Liver (tissue), 9 donors: Measurements from ENCODE around the gene SIRT1. TPM values are rescaled to one million over a fixed set of nuclear protein-coding genes. Genes with fewer than 3 reads are reported as not detected.

Experiments
- DNase-seq: peaks from one replicate; pipeline ENCODE4 v3.0.0-alpha.2; 2017; ENCODE audit warnings: low spot score
- H3K27ac ChIP-seq, 2 donors: one replicate each; pipeline ENCODE4 v1.7.0; 2013; ENCODE audit warnings: inconsistent platforms in 2 of 2, low read length in 2 of 2, control low read depth in 1 of 2, low read depth in 1 of 2, mild to moderate bottlenecking in 1 of 2
- H3K27me3 ChIP-seq, 4 donors: one replicate each; pipeline versions ENCODE4 v1.6.1 to v1.7.0; 2013; ENCODE audit warnings: low read length in 3 of 4, inconsistent platforms in 1 of 4, mild to moderate bottlenecking in 1 of 4, moderate library complexity in 1 of 4; ENCODE audit not compliant: control insufficient read depth in 4 of 4, insufficient read depth in 4 of 4
- H3K36me3 ChIP-seq, 4 donors: one replicate each; pipeline versions ENCODE4 v1.6.1 to v1.7.0; 2013; ENCODE audit warnings: low read length in 3 of 4, mild to moderate bottlenecking in 3 of 4, low read depth in 1 of 4, moderate library complexity in 1 of 4; ENCODE audit not compliant: control insufficient read depth in 4 of 4, insufficient read depth in 3 of 4
- H3K4me1 ChIP-seq, 4 donors: one replicate each; pipeline versions ENCODE4 v1.6.1 to v1.7.0; 2013; ENCODE audit warnings: low read length in 3 of 4, mild to moderate bottlenecking in 3 of 4, moderate library complexity in 1 of 4; ENCODE audit not compliant: control insufficient read depth in 4 of 4, insufficient read depth in 4 of 4
- H3K4me3 ChIP-seq, 3 donors: one replicate each; pipeline versions ENCODE4 v1.6.1 to v1.7.0; 2013; ENCODE audit warnings: low read length in 3 of 3, control low read depth in 1 of 3, low read depth in 1 of 3, mild to moderate bottlenecking in 1 of 3
- H3K9ac ChIP-seq, 2 donors: one replicate each; pipeline ENCODE4 v1.7.0; 2013; ENCODE audit warnings: low read length in 2 of 2, mild to moderate bottlenecking in 2 of 2, moderate library complexity in 2 of 2, control low read depth in 1 of 2, low read depth in 1 of 2
- H3K9me3 ChIP-seq, 4 donors: one replicate each; pipeline versions ENCODE4 v1.6.1 to v1.7.0; 2013; ENCODE audit warnings: low read length in 3 of 4; ENCODE audit not compliant: control insufficient read depth in 4 of 4
- EGR1 ChIP-seq, 2 donors: IDR thresholded peaks; 2 replicates each; pipeline ENCODE4 v1.6.1; 2016 to 2018; ENCODE audit warnings: antibody characterized with exemption in 2 of 2, low read depth in 2 of 2
- FOXA1 ChIP-seq: IDR thresholded peaks from 2 replicates; pipeline ENCODE4 v1.6.1; 2016; ENCODE audit warnings: antibody characterized with exemption
- FOXA2 ChIP-seq: IDR thresholded peaks from 2 replicates; pipeline ENCODE4 v1.6.1; 2016; ENCODE audit warnings: antibody characterized with exemption
- GABPA ChIP-seq, 2 donors: IDR thresholded peaks in 1 of 2; conservative IDR thresholded peaks in 1 of 2; 2 replicates each; pipeline ENCODE4 v1.6.1; 2016; ENCODE audit warnings: antibody characterized with exemption in 2 of 2, mild to moderate bottlenecking in 1 of 2, moderate library complexity in 1 of 2
- HNF4A ChIP-seq, 2 donors: conservative IDR thresholded peaks; 2 replicates each; pipeline ENCODE4 v1.6.1; 2016; ENCODE audit warnings: antibody characterized with exemption in 2 of 2, mild to moderate bottlenecking in 2 of 2
- HNF4G ChIP-seq: IDR thresholded peaks from 2 replicates; pipeline ENCODE4 v1.6.1; 2016; ENCODE audit warnings: antibody characterized with exemption
- JUND ChIP-seq, 2 donors: IDR thresholded peaks; 2 replicates each; pipeline ENCODE4 v1.6.1; 2016; ENCODE audit warnings: antibody characterized with exemption in 2 of 2
- NR2F2 ChIP-seq: IDR thresholded peaks from 2 replicates; pipeline ENCODE4 v1.6.1; 2016; ENCODE audit warnings: antibody characterized with exemption
- RAD21 ChIP-seq, 2 donors: IDR thresholded peaks; 2 replicates each; pipeline ENCODE4 v1.6.1; 2016; ENCODE audit warnings: antibody characterized with exemption in 2 of 2, mild to moderate bottlenecking in 2 of 2
- RXRA ChIP-seq, 2 donors: IDR thresholded peaks; 2 replicates each; pipeline ENCODE4 v1.6.1; 2017 to 2018; ENCODE audit warnings: antibody characterized with exemption in 2 of 2, mild to moderate bottlenecking in 1 of 2
- SP1 ChIP-seq: IDR thresholded peaks from 2 replicates; pipeline ENCODE4 v1.6.1; 2018; ENCODE audit warnings: antibody characterized with exemption, mild to moderate bottlenecking
- TAF1 ChIP-seq: conservative IDR thresholded peaks from 2 replicates; pipeline ENCODE4 v1.6.1; 2016; ENCODE audit warnings: antibody characterized with exemption, mild to moderate bottlenecking
- YY1 ChIP-seq: IDR thresholded peaks from 2 replicates; pipeline ENCODE4 v1.6.1; 2016; ENCODE audit warnings: antibody characterized with exemption, mild to moderate bottlenecking
- WGBS: extraction: QIAGEN DNeasy Blood & Tissue Kit; methylation state at CpG from one replicate; pipeline ENCODE4 v1.1.7; 2013; 5-methylcytosine and 5-hydroxymethylcytosine counted together
- polyA plus RNA-seq, 2 donors: library from polyadenylated mRNA; stranded (reverse) in 1 of 2; unstranded in 1 of 2; fragments of 200-250 nt in 1 of 2; fragments of >200 nt in 1 of 2; fragmentation: Nextera tagmentation in 1 of 2; extraction: Ambion mirVana in 1 of 2; gene quantifications; one replicate each; pipeline versions ENCODE4 v1.2.1 to v1.2.3, GENCODE V29; 2013 to 2015
- total RNA-seq, 2 donors: library from RNA; depleted of rRNA; stranded (reverse); fragments of >200 nt; gene quantifications; one replicate each; pipeline ENCODE4 v1.2.3, GENCODE V29; 2014
- TF ChIP-seq, protein P1 (sequence below): IDR thresholded peaks from 2 replicates; pipeline ENCODE4 v1.6.1; 2016; ENCODE audit warnings: antibody characterized with exemption, mild to moderate bottlenecking
- TF ChIP-seq, protein P2 (sequence below): IDR thresholded peaks from 2 replicates; pipeline ENCODE4 v1.6.1; 2016; ENCODE audit warnings: antibody characterized with exemption
- TF ChIP-seq, protein P3 (sequence below): fragments of 150-350 bp; IDR thresholded peaks from 2 replicates; pipeline ENCODE4 v1.5.1; 2017; ENCODE audit warnings: improper control_type of control experiment, low read depth, low read length; ENCODE audit not compliant: missing input control
- TF ChIP-seq, protein P4 (sequence below): IDR thresholded peaks from 2 replicates; pipeline ENCODE4 v1.6.1; 2016; ENCODE audit warnings: antibody characterized with exemption
- donor health status: healthy.
- donor health status: healthy.
- donor health status: healthy.
- donor health status: healthy.
- donor health status: healthy.

Gene SIRT1
- total and polyA plus RNA-seq, 4 donors: 3.0 to 14.8 (median 7.8) TPM

DNA sequence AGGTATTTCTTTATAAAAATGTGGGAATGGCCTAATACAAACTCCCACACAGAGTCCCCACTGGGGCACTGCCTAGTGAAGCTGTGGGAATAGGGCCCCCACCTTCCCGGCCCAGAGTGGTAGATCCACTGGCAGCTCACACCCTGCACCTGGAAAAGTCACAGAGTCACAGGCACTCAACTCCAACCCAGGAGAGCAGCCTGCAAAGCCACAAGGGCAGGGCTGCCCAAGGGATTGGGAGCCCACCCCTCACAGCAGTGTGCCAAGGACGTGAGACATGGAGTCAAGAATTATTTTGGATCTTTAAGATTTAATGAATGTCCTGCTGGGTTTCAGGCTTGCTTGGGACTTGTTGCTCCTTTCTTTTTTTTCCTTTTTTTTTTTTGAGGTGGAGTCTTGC, 41.2 kb upstream of the SIRT1 start:
- no peaks in the 10 kb centered on the region for H3K4me1 ChIP-seq
- H3K4me3 ChIP-seq: no peak overlapping the region
- DNase-seq: no peak
- WGBS: 94% methylated on average over 2 of the region's 2 CpGs
- H3K9ac ChIP-seq: no peak overlapping the region
- no peaks in the 10 kb centered on the region for H3K9me3 ChIP-seq
- TF ChIP-seq GABPA (IDR thresholded peaks at IDR 0.05 in 1 of 2, conservative IDR thresholded peaks at IDR 0.05 in 1 of 2): no peak
- TF ChIP-seq, protein P1, sequence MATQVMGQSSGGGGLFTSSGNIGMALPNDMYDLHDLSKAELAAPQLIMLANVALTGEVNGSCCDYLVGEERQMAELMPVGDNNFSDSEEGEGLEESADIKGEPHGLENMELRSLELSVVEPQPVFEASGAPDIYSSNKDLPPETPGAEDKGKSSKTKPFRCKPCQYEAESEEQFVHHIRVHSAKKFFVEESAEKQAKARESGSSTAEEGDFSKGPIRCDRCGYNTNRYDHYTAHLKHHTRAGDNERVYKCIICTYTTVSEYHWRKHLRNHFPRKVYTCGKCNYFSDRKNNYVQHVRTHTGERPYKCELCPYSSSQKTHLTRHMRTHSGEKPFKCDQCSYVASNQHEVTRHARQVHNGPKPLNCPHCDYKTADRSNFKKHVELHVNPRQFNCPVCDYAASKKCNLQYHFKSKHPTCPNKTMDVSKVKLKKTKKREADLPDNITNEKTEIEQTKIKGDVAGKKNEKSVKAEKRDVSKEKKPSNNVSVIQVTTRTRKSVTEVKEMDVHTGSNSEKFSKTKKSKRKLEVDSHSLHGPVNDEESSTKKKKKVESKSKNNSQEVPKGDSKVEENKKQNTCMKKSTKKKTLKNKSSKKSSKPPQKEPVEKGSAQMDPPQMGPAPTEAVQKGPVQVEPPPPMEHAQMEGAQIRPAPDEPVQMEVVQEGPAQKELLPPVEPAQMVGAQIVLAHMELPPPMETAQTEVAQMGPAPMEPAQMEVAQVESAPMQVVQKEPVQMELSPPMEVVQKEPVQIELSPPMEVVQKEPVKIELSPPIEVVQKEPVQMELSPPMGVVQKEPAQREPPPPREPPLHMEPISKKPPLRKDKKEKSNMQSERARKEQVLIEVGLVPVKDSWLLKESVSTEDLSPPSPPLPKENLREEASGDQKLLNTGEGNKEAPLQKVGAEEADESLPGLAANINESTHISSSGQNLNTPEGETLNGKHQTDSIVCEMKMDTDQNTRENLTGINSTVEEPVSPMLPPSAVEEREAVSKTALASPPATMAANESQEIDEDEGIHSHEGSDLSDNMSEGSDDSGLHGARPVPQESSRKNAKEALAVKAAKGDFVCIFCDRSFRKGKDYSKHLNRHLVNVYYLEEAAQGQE: no peak
- no peak for TF ChIP-seq YY1
- no peak for TF ChIP-seq NR2F2
- TF ChIP-seq, protein P2, sequence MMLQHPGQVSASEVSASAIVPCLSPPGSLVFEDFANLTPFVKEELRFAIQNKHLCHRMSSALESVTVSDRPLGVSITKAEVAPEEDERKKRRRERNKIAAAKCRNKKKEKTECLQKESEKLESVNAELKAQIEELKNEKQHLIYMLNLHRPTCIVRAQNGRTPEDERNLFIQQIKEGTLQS: no peak
- no peak for TF ChIP-seq RXRA (IDR thresholded peaks at IDR 0.05)
- TF ChIP-seq, protein P3, sequence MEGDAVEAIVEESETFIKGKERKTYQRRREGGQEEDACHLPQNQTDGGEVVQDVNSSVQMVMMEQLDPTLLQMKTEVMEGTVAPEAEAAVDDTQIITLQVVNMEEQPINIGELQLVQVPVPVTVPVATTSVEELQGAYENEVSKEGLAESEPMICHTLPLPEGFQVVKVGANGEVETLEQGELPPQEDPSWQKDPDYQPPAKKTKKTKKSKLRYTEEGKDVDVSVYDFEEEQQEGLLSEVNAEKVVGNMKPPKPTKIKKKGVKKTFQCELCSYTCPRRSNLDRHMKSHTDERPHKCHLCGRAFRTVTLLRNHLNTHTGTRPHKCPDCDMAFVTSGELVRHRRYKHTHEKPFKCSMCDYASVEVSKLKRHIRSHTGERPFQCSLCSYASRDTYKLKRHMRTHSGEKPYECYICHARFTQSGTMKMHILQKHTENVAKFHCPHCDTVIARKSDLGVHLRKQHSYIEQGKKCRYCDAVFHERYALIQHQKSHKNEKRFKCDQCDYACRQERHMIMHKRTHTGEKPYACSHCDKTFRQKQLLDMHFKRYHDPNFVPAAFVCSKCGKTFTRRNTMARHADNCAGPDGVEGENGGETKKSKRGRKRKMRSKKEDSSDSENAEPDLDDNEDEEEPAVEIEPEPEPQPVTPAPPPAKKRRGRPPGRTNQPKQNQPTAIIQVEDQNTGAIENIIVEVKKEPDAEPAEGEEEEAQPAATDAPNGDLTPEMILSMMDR: no peak
- no peak for TF ChIP-seq RAD21 (IDR thresholded peaks at IDR 0.05)
- TF ChIP-seq FOXA2: no peak
- no peak for TF ChIP-seq SP1
- no peak for TF ChIP-seq JUND (IDR thresholded peaks at IDR 0.05)
- TF ChIP-seq, protein P4, sequence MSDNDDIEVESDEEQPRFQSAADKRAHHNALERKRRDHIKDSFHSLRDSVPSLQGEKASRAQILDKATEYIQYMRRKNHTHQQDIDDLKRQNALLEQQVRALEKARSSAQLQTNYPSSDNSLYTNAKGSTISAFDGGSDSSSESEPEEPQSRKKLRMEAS: no peak
- TF ChIP-seq HNF4A (conservative IDR thresholded peaks at IDR 0.05): no peak
- TF ChIP-seq HNF4G: no peak
- no peaks in the 10 kb centered on the region for H3K27me3 ChIP-seq
- H3K36me3 ChIP-seq: no peaks in the 10 kb centered on the region
- no peak overlapping the region for H3K27ac ChIP-seq

DNA sequence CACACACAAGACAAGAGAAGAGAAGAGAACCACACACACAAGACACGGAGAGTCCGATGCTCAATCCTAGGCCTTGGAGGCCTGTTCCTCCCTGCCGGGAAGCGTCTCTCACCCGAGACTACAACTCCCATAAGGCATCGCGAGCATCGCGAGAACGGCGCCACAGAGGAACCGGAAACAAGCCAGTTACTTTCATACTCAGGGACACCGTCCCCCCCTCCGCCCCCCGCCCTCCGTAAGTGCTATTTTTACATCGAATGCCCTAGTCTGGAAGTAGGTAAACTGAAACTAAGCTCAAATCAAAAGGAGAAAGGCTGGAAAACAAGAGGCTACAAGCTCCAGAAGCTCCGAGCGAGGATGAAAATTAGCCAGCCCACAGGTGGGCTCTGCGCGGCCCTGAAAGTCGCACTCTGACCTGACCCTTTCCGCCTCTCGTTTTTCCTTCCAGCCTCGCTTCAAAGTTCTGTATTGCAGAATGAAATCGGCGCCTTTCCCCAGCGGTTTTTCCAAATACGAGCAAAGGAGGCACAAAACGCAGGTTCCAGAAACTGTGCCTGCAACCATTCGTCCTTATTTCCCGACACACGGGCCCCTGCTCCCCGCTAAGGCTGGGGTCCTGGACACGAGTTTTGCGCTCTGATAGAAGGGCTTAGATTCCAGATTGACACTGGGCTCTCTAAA, 35.0 kb upstream of the SIRT1 start:
- DNase-seq: peak; percentile 97
- under 1% methylated on average over 36 of the region's 36 CpGs for WGBS
- Histone ChIP-seq H3K9me3 (no peaks in the 10 kb centered on the region), H3K27me3 (no peaks in the 10 kb centered on the region), H3K36me3 (no peaks in the 10 kb centered on the region), H3K27ac (peak overlapping the region; percentile 95 to 99), H3K4me3 (peak overlapping the region; percentile 62 to 82 (median 73)), H3K4me1 (no peaks in the 10 kb centered on the region), H3K9ac (peak overlapping the region; percentile 92 to 99)
- TF ChIP-seq FOXA2 (no peak), FOXA1 (no peak), RAD21 (IDR thresholded peaks at IDR 0.05) (peak in 1 of 2 donors; percentile 36), HNF4G (no peak), HNF4A (conservative IDR thresholded peaks at IDR 0.05) (peak in 1 of 2 donors; percentile 42), TAF1 (peak; percentile 43), GABPA (IDR thresholded peaks at IDR 0.05 in 1 of 2, conservative IDR thresholded peaks at IDR 0.05 in 1 of 2) (peak; percentile 78 to 93), RXRA (IDR thresholded peaks at IDR 0.05) (no peak), EGR1 (IDR thresholded peaks at IDR 0.05; ENCODE audit: low read depth in 2 of 2) (no peak), JUND (IDR thresholded peaks at IDR 0.05) (peak in 1 of 2 donors; percentile 7)
- TF ChIP-seq, protein P4: no peak
- TF ChIP-seq, protein P2: no peak
- TF ChIP-seq, protein P3: no peak
- TF ChIP-seq, protein P1: no peak
